Right atrium auricular region (tissue), 2 donors: Measurements from ENCODE around the gene TAF1C. TPM values are rescaled to one million over a fixed set of nuclear protein-coding genes. Genes with fewer than 3 reads are reported as not detected.

Experiments used
- DNase-seq: peaks from one replicate; pipeline ENCODE4 v3.0.0-alpha.2; 2019; ENCODE audit warnings: low spot score
- H3K27ac ChIP-seq, 2 donors: fragments of 200-600 bp; sonication (generic); 1 replicate in 1 of 2; 2 replicates in 1 of 2; pipeline ENCODE4 v1.5.1; 2016 to 2019
- H3K27me3 ChIP-seq, 2 donors: fragments of 200-600 bp; sonication (generic); one replicate each; pipeline versions ENCODE4 v1.5.1 to v1.6.0; 2017 to 2019
- H3K36me3 ChIP-seq: fragments of 200-600 bp; sonication (generic); one replicate; pipeline ENCODE4 v1.5.1; 2016
- H3K4me1 ChIP-seq, 2 donors: fragments of 200-600 bp; sonication (generic); one replicate each; pipeline versions ENCODE4 v1.5.1 to v1.6.0; 2017 to 2019
- H3K4me3 ChIP-seq, 2 donors: fragments of 200-600 bp; sonication (generic); 1 replicate in 1 of 2; 2 replicates in 1 of 2; pipeline ENCODE4 v1.5.1; 2017 to 2019; ENCODE audit warnings: mild to moderate bottlenecking in 1 of 2, moderate library complexity in 1 of 2
- H3K9me3 ChIP-seq, 2 donors: fragments of 200-600 bp; sonication (generic); one replicate each; pipeline ENCODE4 v1.5.1; 2019
- CTCF ChIP-seq, 2 donors: fragments of 200-600 bp; sonication (generic); IDR thresholded peaks; one replicate each; pipeline ENCODE4 v1.5.1; 2019; ENCODE audit warnings: antibody characterized with exemption in 2 of 2
- total RNA-seq, 2 donors: library from RNA; depleted of rRNA; stranded (reverse); fragments of >200 nt; gene quantifications; one replicate each; pipeline ENCODE4 v1.1.0, GENCODE V29; 2016

The TAF1C gene
- total RNA-seq, 2 donors from 2014 or later: 16.2 to 18.4 TPM

DNA sequence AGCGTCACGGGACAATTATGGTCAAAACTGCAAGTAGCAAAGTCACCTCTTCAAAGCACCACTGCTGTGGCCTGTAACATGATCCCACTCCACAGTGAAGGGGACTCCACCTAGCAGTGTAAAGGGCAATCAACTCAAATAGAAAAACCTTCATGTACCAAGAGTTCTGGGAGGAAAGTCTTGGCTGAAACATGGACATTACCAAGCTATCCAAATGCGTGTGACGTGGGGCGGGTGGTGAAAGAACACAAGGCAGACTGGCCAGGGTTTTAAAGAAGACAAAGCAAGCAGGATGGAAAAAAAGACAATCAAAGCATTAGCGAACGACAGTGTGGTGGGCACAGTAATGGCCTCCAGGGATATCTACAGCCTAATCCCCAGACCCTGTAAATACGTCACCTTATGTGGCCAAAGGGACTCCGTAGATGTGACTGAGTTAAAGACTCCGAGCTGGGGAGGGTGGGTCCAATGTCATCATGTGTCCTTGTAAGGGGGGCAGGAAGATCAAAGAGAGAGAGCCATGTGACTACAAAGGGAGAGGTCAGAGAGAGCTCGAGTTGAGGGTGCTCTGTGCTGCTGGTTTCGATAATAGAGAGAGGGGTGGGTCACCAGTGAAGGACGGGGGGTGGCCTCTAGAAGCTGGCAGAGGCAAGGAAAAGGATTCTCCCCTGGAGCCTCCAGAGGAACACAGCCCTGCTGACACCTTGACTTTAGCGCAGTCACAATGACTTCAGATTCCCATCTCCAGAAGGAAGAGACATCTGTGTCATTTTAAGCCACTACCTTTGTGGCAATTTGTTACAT is 47.8 kb downstream of the TAF1C start:
- Histone ChIP-seq H3K27ac (peak overlapping the region; percentile 79 to 81), H3K4me1 (peaks cover 0 to 17% of the 10 kb centered on the region in 2 donors), H3K9me3 (no peaks in the 10 kb centered on the region), H3K36me3 (no peaks in the 10 kb centered on the region), H3K27me3 (no peaks in the 10 kb centered on the region), H3K4me3 (peak overlapping the region in 1 of 2 donors; percentile 3)
- no peak for DNase-seq
- no peak for TF ChIP-seq CTCF (IDR thresholded peaks at IDR 0.05)

DNA sequence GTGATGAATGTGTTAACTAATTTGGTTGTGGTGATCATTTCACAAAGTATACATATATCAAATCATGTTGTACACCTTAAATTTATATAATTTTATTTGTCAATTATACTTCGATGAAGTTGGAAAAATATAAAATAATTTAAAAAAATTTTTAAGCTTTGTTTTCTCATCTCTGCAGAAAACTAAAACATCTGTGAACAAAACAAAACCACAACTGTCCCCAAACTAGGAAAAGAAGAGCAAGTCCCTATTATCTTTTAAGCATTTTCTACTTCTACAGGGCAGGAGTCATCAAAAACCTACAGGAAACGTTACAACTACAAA is 48.4 kb downstream of the TAF1C start:
- H3K27ac ChIP-seq: peak overlapping the region; percentile 79 to 81
- H3K36me3 ChIP-seq: no peaks in the 10 kb centered on the region
- no peaks in the 10 kb centered on the region for H3K9me3 ChIP-seq
- no peak for TF ChIP-seq CTCF (IDR thresholded peaks at IDR 0.05)
- DNase-seq: no peak
- H3K4me3 ChIP-seq: peak overlapping the region in 1 of 2 donors; percentile 3
- no peaks in the 10 kb centered on the region for H3K27me3 ChIP-seq
- peaks cover 0 to 12% of the 10 kb centered on the region in 2 donors for H3K4me1 ChIP-seq

GRCh38 chr16:84137769-84138357 is 49.0 kb downstream of the TAF1C start:
- Histone ChIP-seq H3K4me3 (no peak overlapping the region), H3K36me3 (no peaks in the 10 kb centered on the region), H3K27me3 (no peaks in the 10 kb centered on the region), H3K4me1 (peaks cover 0 to 10% of the 10 kb centered on the region in 2 donors), H3K27ac (peak overlapping the region in 1 of 2 donors; percentile 79), H3K9me3 (no peaks in the 10 kb centered on the region)
- DNase-seq: no peak
- TF ChIP-seq CTCF (IDR thresholded peaks at IDR 0.05): no peak

- H3K27ac ChIP-seq: peak overlapping the region in 1 of 2 donors; percentile 79
- no peaks in the 10 kb centered on the region for H3K36me3 ChIP-seq
- H3K4me1 ChIP-seq: peaks cover 0 to 10% of the 10 kb centered on the region in 2 donors
- DNase-seq: no peak
- no peak for TF ChIP-seq CTCF (IDR thresholded peaks at IDR 0.05)
- H3K9me3 ChIP-seq: no peaks in the 10 kb centered on the region
- no peaks in the 10 kb centered on the region for H3K27me3 ChIP-seq
- H3K4me3 ChIP-seq: no peak overlapping the region
These were observed 49.6 kb downstream of the TAF1C start for GRCh38 chr16:84137287-84137686.

- peaks cover 0 to 10% of the 10 kb centered on the region in 2 donors for H3K4me1 ChIP-seq
- no peak for TF ChIP-seq CTCF (IDR thresholded peaks at IDR 0.05)
- H3K27ac ChIP-seq: no peak overlapping the region
- H3K9me3 ChIP-seq: no peaks in the 10 kb centered on the region
- DNase-seq: no peak
- no peaks in the 10 kb centered on the region for H3K27me3 ChIP-seq
- no peaks in the 10 kb centered on the region for H3K36me3 ChIP-seq
- no peak overlapping the region for H3K4me3 ChIP-seq
These were observed 50.3 kb downstream of the TAF1C start for GRCh38 chr16:84136331-84137125.
